ENCODE measurements around the gene KANTR.

Gene KANTR

DNA sequence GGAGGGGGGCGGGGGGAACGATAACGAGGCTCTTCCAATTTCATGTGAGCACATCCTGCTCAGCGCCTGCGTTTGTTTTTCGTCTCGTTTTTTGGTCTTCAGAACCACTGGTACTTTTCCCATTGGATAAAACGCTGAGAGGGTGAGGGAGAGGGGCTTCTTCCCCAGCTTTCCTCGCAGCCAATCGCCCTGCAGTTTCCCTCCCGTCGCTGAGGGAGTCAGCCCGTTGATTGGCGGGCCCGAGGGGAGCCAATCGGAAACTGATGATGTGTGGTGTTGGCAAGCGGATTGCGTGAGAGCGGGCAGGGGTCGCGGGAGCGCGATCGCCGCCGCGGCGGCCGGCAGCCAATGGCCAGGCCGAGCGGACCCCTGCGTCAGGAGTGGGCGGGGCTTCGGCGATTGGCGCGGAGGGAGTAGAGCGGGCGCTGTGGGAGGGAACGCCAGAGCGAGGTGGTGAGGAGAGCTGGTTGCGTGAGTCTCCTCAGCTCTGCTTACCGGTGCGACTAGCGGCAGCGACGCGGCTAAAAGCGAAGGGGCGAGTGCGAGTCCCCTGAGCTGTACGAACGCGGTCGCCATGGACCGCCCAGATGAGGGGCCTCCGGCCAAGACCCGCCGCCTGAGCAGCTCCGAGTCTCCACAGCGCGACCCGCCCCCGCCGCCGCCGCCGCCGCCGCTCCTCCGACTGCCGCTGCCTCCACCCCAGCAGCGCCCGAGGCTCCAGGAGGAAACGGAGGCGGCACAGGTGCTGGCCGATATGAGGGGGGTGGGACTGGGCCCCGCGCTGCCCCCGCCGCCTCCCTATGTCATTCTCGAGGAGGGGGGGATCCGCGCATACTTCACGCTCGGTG, 11.8 kb upstream of the KANTR start, which contains the start of gene TSPYL2:
Gene TSPYL2 (plus strand): TSS at position 443 of the 848 bp plus-strand sequence. CDS start 132 bp downstream, at position 575.
- peak; percentile 84 for DNase-seq (ENCODE audit: low spot score)

DNA sequence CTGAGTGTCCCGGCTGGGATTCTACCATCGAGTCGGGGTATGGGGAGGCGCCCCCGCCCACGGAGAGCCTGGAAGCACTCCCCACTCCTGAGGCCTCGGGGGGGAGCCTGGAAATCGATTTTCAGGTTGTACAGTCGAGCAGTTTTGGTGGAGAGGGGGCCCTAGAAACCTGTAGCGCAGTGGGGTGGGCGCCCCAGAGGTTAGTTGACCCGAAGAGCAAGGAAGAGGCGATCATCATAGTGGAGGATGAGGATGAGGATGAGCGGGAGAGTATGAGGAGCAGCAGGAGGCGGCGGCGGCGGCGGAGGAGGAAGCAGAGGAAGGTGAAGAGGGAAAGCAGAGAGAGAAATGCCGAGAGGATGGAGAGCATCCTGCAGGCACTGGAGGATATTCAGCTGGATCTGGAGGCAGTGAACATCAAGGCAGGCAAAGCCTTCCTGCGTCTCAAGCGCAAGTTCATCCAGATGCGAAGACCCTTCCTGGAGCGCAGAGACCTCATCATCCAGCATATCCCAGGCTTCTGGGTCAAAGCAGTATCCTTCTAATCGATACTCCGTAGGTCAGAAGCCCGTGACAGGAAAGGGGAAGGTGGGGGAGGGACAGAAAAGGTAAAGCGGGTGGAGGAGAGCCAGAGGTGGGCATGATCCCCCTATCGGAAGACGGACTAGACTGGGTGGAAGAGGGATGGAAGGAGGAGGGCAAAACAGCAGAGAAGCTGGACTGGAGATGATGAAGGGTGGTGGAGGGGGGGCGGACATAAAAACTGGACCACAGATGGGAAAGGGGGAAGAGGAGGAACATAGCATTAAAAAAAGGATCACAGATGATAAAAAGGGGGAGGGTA, 10.9 kb upstream of the KANTR start:
- DNase-seq (ENCODE audit: low spot score), result no peak

DNA sequence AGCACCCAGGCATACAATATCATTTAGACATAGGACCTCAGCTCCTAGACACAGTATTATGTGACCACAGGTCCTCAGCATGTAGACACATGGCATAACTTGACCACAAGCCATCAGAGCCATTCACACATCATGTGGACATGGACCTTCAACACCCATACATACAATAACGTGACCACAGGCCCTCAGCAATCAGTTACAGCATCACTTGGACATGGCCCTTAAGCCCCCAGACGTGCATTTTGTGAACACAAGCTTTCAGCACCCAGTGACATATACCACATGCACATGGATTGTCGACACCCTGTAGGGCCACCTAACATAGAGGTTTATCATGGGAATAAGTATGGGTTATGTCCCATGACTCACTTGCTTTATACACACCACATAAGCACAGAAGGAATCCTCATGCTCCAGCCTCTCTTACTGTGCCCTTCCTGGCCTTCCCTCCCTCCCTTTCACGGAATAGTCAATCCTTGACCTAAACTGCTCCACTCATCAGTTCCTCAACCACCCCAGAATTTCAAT, 9.8 kb upstream of the KANTR start:
- no peak for DNase-seq (ENCODE audit: low spot score)

DNA sequence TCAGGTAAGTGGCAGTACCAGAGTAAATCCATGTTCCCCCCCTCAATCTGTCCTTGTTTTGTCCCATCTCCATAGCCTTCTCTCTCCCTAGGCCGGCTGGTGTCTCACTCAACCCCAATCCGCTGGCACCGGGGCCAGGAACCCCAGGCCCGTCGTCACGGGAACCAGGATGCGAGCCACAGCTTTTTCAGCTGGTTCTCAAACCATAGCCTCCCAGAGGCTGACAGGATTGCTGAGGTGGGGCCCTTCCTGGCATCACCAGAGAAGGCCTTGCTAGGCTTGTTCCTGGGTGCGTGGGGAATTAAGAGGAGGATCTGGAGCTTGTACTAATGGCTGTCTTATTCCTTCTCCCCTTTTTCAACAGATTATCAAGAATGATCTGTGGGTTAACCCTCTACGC, 9.1 kb upstream of the KANTR start:
- DNase-seq (ENCODE audit: low spot score), result no peak

DNA sequence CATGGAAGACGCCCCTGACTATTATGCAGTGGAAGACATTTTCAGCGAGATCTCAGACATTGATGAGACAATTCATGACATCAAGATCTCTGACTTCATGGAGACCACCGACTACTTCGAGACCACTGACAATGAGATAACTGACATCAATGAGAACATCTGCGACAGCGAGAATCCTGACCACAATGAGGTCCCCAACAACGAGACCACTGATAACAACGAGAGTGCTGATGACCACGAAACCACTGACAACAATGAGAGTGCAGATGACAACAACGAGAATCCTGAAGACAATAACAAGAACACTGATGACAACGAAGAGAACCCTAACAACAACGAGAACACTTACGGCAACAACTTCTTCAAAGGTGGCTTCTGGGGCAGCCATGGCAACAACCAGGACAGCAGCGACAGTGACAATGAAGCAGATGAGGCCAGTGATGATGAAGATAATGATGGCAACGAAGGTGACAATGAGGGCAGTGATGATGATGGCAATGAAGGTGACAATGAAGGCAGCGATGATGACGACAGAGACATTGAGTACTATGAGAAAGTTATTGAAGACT, 8.2 kb upstream of the KANTR start:
- DNase-seq (ENCODE audit: low spot score), result no peak

DNA sequence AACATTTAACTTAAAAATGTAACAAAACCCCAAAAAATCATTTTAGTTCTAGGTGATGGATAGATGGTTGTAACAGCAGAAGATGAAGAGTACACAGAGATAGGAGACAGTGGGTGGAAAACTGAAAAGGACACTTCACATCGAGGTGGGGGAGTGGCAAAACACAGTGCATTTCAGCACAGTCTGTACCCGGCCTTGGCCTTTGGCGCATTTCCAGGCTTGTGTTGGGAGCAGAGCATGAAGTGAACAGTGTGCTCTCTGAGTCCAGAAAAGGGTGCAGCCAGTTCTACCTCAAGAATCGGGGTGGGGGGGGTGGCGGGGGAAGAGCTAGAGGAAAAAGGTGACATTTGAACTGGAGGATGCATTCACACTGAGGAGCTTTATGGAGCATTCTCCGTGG, 7.5 kb upstream of the KANTR start:
- no peak for DNase-seq (ENCODE audit: low spot score)

DNA sequence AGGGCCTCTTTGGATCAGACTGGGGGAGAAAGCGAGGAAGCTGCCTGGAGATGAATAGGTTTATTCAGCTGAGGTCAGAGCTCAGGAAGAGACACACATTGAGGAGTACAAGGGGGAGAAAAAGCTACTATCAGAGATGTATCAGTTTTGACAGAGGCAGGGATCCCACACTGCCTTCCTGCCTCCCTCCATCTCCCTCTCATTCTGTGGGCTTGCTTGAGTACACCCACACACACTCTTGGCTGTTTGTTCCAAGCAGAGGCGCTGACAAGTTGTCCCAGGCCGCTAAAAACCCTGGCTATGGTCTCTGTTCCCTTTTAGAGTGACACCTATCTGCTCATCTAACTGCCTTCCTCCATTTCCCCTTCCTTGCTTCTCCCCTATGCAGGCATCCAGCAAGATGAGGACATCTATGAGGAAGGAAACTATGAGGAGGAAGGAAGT, 6.5 kb upstream of the KANTR start:
- DNase-seq (ENCODE audit: low spot score), result no peak

DNA sequence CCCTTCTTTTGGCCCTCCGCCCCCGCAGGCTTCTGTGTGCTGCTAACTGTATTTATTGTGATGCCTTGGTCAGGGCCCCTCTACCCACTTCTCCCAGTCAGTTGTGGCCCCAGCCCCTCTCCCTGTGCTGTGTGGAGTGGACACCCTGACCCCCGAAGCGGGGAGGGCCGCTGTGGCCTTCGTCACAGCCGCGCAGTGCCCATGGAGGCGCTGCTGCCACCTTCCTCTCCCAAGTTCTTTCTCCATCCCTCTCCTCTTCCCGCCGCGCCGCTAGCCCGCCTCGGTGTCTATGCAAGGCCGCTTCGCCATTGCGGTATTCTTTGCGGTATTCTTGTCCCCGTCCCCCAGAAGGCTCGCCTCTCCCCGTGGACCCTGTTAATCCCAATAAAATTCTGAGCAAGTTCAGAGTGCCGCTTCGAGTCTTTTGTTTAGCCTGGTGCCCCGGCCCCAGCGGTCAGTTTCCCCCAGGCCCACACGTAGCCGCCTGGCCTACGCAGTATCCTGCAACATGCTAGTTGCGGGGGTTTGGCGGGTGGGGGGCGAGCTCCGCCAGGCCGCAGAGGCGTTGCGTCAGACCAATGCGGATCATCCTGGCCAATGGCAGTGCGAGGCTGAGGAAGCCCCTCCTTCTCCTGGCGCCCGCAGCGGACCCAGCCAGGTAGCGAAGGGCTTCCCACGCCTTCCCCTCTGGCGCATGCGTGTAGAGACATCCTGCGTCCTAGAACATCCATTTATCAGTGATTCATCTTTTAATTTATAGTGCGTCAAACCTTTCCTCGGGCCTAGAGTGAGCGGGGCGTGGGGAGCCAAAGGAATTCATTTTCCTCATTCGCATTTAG, 5.6 kb upstream of the KANTR start:
- no peak for DNase-seq (ENCODE audit: low spot score)

DNA sequence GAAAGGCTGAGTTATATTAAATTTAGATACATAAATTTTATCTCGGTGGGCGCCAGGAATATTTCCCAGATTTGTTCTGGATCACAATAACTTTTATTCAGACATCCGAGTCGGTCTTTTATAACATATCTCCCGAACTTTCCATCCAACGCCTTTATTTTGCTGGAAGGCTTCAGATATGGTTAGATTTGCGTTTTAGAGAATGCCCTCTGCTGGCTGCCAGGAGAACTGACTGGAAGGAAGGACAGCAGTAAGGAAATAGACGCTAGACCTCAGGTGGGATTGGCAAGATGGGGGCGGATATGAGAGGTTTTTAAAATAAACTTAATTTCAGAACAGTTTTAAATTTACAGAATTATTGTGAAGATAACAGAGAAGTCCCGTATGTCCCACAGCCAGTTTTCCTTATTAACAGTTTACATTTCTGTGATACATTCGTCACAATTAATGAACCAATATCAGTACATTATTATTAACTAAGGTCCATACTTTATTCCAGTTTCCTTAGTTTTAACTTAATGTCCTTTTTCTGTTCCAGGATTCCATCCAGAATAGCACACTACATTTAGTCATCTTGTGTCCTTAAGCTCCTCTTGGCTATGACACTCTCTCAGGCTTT, 4.6 kb upstream of the KANTR start:
- DNase-seq (ENCODE audit: low spot score), result peak; percentile 38

DNA sequence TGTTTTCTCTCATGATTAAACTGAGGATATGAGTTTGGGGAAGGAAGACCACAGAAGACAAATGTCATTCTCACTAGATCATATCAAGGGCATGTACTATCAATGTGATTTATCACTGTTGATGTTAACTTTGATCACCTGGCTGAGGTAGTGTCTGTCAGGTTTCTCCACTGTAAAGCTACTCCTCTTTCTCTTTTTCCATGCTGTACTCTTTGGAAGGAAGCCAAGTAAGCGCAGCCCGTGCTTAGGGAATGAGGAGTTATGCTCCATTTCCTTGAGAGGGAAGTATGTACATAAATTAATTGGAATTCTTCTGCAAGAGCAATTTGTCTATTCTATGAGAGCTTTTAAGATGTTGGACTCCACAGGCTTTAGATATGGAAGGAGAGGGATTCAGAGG, 4.0 kb upstream of the KANTR start:
- no peak for DNase-seq (ENCODE audit: low spot score)

DNA sequence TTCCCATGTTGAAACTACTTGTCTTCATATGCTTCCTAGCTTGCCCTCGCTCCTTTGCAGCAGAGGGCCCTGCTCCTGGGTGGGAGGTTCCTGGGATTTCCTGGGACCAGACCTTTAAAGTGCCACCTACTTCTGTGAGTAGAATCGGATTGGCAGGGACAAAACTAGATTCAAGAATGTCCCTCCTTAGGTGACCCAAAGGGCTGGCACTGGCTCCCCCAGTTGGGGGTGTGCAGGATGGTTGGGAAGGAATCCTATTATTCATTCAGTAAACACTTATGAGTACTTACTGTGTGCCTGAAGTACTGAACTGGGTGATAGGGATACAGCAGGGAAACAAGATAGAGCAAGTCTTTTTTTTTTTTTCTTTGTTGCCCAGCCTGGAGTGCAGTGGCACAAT, 2.6 kb upstream of the KANTR start:
- no peak for DNase-seq (ENCODE audit: low spot score)

DNA sequence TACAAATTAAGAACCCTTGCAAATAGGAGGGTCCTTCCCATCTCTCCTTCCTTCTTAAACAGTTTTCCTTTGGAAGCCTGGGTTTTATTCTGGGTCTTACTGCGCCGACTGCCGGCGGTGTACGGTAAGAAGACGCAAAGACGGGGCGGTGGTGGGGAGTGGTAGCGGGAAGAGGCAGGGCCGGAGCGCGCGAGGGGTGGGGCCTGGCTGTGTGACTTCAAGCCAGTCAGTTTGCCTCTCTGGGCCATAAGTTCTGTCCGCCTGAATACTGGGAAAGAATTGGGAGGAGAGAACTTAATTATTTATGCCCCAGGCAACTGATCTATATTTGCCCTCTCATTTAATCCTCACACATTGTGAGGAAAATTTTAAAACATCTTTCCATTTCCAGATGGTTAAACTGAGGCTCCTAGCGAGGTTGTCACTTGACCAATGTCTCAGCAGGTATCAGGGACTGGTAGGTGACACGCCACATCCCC, 726 bp upstream of the KANTR start:
- peak; percentile 73 for DNase-seq (ENCODE audit: low spot score)

DNA sequence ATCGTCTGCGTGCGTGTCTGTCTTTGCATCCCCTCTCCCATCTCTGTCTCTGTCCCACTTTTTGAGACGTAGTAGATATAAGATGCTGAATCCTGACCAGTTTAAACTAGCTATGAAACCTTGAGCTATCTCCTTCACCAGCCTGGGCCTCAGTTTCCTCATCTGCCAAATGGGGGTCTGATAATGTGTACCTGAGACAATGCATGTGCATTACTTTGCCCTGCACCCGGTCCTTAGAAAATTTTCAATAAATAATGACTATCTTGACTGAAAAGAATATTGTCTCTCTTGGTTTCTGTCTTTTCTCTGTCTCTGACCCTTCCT, 602 bp downstream of the KANTR start:
- no peak for DNase-seq (ENCODE audit: low spot score)

DNA sequence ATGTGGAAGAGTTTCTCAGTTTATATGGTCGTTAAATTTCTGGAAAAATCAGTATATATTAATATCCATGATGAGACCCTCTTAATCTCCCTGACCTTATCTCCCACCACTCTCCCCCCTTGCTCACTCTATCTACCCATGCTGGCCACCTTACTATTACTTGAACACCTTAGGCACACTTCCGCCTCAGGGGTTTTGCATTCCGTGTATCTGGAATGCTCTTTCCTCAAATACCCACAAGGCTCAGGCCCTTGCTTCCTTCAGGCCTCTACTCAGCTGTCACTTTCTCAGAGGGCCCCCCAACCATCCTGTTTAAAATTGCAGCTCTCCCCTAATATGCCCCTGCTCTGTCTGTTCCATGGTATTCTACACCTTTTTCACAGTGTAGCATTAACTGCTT, 1.9 kb downstream of the KANTR start:
- no peak for DNase-seq (ENCODE audit: low spot score)

DNA sequence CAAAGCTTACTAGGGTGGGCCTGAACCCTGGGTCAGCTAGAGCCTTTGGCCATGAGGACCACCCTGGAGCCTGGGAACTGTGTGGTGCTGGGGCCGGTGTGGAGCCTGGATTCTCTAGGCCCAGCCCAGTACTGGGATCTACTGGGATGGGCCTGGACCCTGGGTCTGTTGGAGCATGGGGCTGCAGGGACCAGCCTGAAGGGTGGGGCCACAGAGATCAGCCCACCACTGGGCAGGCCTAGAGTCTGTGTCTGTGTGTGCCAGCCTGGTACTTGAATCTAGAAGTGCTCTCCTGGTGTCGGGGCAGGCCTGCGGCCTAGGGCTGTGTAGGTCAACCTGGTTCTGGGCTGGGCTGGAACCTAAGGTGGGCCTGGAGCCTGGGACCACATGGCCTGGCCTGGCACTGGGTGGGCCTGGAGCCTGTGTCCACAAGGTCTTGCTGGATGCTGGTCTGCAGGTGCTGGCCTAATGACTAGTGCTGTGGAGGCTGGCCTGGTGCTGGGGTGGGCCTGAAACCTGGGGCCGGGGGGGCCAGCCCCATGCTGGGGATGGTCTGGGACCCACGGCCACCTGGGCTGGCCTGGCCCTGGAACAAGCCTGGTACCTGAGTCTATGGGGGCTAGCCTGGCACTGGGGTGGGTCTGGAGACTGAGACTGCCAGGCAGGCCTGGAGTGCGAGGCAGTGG, 21.1 kb downstream of the KANTR start:
- no peak for DNase-seq (ENCODE audit: low spot score)

DNA sequence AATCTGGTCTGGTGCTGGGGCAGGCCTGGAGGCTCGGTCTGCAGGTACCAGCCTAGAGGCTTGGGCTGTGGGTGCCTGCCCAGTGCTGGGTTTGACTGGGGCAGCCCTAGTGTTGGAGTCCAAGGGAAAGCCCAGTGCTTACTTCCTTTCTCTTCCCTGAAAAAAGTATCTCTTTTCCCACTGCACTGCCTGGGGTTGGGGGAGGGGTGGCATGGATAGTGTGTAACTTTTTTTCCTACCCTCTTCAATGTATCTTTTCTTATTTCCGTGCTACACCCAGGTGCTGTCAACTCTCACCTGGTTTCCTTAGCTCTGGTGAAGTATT, 21.6 kb downstream of the KANTR start:
- no peak for DNase-seq (ENCODE audit: low spot score)

DNA sequence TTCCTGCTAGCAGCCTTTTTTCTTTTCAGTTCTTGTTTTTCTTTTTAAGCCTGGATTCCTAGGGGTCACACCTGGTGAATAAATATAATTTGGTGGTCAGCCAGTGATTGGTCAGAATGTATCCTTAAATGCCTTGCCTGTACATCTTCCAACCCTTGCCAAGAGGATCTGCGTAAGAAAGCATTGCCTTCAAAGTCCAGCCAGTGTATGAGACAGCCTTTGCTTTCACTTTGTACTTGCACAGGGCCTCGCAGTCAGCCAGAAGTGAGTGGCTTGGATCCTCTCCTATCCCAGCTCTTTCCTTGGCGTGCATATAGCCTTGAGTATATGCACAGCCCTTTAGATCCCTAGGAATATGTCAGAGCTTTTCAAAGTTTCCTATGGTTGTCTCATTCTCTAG, 22.2 kb downstream of the KANTR start:
- no peak for DNase-seq (ENCODE audit: low spot score)

DNA sequence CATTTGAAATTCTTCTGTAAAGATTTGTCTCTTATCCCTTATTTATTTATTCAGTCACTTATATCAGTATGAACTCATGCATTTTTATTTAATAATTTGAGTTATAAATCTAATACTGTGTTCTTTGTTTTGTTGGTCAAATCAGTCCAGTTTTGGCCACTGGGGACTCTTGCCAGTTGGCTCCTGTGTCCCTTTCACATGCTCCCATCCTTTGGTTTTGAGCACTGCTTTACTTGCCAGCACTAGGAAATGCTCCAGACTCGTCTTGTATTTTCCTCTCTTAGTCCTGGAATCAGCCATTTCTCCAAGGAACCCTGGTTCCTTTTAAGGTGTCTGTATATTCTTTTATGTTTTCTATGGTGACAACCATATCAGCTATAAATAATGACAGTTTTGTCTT, 28.1 kb downstream of the KANTR start:
- DNase-seq (ENCODE audit: low spot score), result no peak

DNA sequence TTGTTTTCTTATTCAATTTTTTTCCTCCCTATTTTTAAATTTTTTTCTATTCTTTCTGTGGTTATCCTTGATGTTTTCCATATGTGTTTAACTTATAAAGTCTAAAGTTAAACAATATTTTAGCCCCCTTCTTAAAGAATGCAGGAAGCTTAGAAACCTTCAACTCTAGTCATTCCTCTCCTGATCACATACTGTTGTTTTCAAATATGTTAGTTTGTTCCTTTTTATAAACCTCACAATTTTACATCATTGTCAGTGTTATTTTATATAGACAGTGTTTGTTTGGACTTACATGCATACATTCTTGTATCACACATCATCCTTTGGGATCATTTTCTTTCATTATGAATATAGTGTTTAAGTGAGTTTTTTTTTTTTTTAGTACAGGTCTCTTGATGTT, 31.6 kb downstream of the KANTR start:
- no peak for DNase-seq (ENCODE audit: low spot score)

DNA sequence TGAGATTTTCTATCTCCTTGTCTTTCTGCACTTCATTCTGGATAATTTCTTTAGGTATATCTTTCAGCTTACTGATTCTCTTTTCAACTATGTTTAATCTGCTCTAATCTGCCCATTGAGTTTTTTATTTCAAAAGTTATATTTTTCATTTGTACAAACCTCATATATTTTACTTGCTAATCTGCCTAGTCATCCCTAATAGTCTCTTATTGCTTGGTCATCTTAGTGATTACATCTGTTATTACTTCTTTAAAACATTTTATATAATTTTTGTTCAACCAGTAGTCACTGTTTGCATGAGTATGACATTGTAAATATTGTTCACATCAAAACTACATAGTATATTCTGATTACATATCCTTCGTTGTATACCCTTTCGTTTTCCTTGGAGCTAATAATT, 32.4 kb downstream of the KANTR start:
- DNase-seq (ENCODE audit: low spot score), result no peak

Data from LoVo (cell line).